Muscle layer of colon (tissue), 2 donors: ENCODE measurements around the gene CCL18.
"Not testable (repeated sequence)": the region's sequence is repeated elsewhere in the genome, so short reads cannot be mapped to it uniquely, and the experiment has no call there.

Experiments used
- H3K27ac ChIP-seq: one replicate; pipeline ENCODE4 v1.7.0; 2013; ENCODE audit warnings: low read depth, mild to moderate bottlenecking, low read length, moderate library complexity
- H3K27me3 ChIP-seq, 2 donors: one replicate each; pipeline ENCODE4 v1.7.0; 2013; ENCODE audit warnings: low read length in 2 of 2, mild to moderate bottlenecking in 2 of 2; ENCODE audit not compliant: insufficient read depth in 2 of 2, control insufficient read depth in 1 of 2
- H3K36me3 ChIP-seq: one replicate; pipeline ENCODE4 v1.7.0; 2013; ENCODE audit warnings: mild to moderate bottlenecking, low read length; ENCODE audit not compliant: insufficient read depth
- H3K4me1 ChIP-seq: one replicate; pipeline ENCODE4 v1.7.0; 2013; ENCODE audit warnings: mild to moderate bottlenecking, low read length; ENCODE audit not compliant: insufficient read depth
- H3K4me3 ChIP-seq, 2 donors: one replicate each; pipeline ENCODE4 v1.7.0; 2013; ENCODE audit warnings: low read length in 2 of 2, low read depth in 1 of 2, mild to moderate bottlenecking in 1 of 2, moderate library complexity in 1 of 2
- H3K9ac ChIP-seq: one replicate; pipeline ENCODE4 v1.7.0; 2013; ENCODE audit warnings: low read length
- H3K9me3 ChIP-seq: one replicate; pipeline ENCODE4 v1.7.0; 2013; ENCODE audit warnings: mild to moderate bottlenecking, low read length
- donor health status: abdominal sarcoma.
- donor health status: Adenocarcinoma of cecum.

The CCL18 gene

GRCh38 chr17:36106493-36106835 lies 42.4 kb downstream of the CCL18 start:
- no peaks in the 10 kb centered on the region for H3K36me3 ChIP-seq
- H3K4me1 ChIP-seq: no peaks in the 10 kb centered on the region
- H3K27me3 ChIP-seq: no peaks in the 10 kb centered on the region
- H3K9me3 ChIP-seq: no peaks in the 10 kb centered on the region
- no peak overlapping the region for H3K4me3 ChIP-seq
- H3K27ac ChIP-seq: no peak overlapping the region
- H3K9ac ChIP-seq: no peak overlapping the region

- Histone ChIP-seq H3K36me3 (no peaks in the 10 kb centered on the region), H3K9ac (no peak overlapping the region), H3K4me1 (no peaks in the 10 kb centered on the region), H3K27me3 (no peaks in the 10 kb centered on the region), H3K4me3 (no peak overlapping the region), H3K9me3 (no peaks in the 10 kb centered on the region), H3K27ac (no peak overlapping the region)
Measured at GRCh38 chr17:36107660-36108059, 43.6 kb downstream of the CCL18 start.

- not testable (repeated sequence) for H3K4me3 ChIP-seq, H3K9me3 ChIP-seq, H3K27ac ChIP-seq, H3K9ac ChIP-seq, H3K36me3 ChIP-seq, H3K4me1 ChIP-seq, H3K27me3 ChIP-seq
Measured at GRCh38 chr17:36108265-36108664, 44.2 kb downstream of the CCL18 start.

GRCh38 chr17:36111068-36111490 lies 47.0 kb downstream of the CCL18 start:
- H3K9me3 ChIP-seq: no peaks in the 10 kb centered on the region
- no peaks in the 10 kb centered on the region for H3K4me1 ChIP-seq
- H3K27ac ChIP-seq: no peak overlapping the region
- H3K4me3 ChIP-seq: no peak overlapping the region
- H3K36me3 ChIP-seq: no peaks in the 10 kb centered on the region
- no peak overlapping the region for H3K9ac ChIP-seq
- H3K27me3 ChIP-seq: no peaks in the 10 kb centered on the region

- Histone ChIP-seq H3K27ac (no peak overlapping the region), H3K36me3 (no peaks in the 10 kb centered on the region), H3K4me3 (no peak overlapping the region), H3K9ac (no peak overlapping the region), H3K27me3 (no peaks in the 10 kb centered on the region), H3K4me1 (no peaks in the 10 kb centered on the region), H3K9me3 (no peaks in the 10 kb centered on the region)
Measured at GRCh38 chr17:36112572-36112971, 48.5 kb downstream of the CCL18 start.

GRCh38 chr17:36113131-36113530 lies 49.1 kb downstream of the CCL18 start:
- H3K27ac ChIP-seq, H3K4me1 ChIP-seq, H3K9ac ChIP-seq, H3K4me3 ChIP-seq, H3K9me3 ChIP-seq, H3K27me3 ChIP-seq, H3K36me3 ChIP-seq: not testable (repeated sequence)

- H3K4me1 ChIP-seq, H3K4me3 ChIP-seq, H3K27me3 ChIP-seq, H3K36me3 ChIP-seq, H3K9ac ChIP-seq, H3K27ac ChIP-seq, H3K9me3 ChIP-seq: not testable (repeated sequence)
Measured at GRCh38 chr17:36114971-36115648, 51.0 kb downstream of the CCL18 start.

GRCh38 chr17:36115649-36115977 lies 51.5 kb downstream of the CCL18 start:
- not testable (repeated sequence) for H3K9me3 ChIP-seq, H3K27me3 ChIP-seq, H3K27ac ChIP-seq, H3K9ac ChIP-seq, H3K36me3 ChIP-seq, H3K4me3 ChIP-seq, H3K4me1 ChIP-seq

- Histone ChIP-seq H3K4me1 (no peaks in the 10 kb centered on the region), H3K36me3 (no peaks in the 10 kb centered on the region), H3K27ac (no peak overlapping the region), H3K4me3 (no peak overlapping the region), H3K27me3 (no peaks in the 10 kb centered on the region), H3K9me3 (no peaks in the 10 kb centered on the region), H3K9ac (no peak overlapping the region)
Measured at GRCh38 chr17:36117505-36118382, 53.7 kb downstream of the CCL18 start.

GRCh38 chr17:36118477-36119353 lies 54.6 kb downstream of the CCL18 start:
- no peaks in the 10 kb centered on the region for H3K9me3 ChIP-seq
- no peaks in the 10 kb centered on the region for H3K27me3 ChIP-seq
- no peak overlapping the region for H3K4me3 ChIP-seq
- H3K4me1 ChIP-seq: no peaks in the 10 kb centered on the region
- H3K9ac ChIP-seq: no peak overlapping the region
- H3K27ac ChIP-seq: no peak overlapping the region
- H3K36me3 ChIP-seq: no peaks in the 10 kb centered on the region

GRCh38 chr17:36120221-36120620 lies 56.1 kb downstream of the CCL18 start:
- Histone ChIP-seq H3K4me3 (no peak overlapping the region), H3K36me3 (no peaks in the 10 kb centered on the region), H3K9ac (no peak overlapping the region), H3K9me3 (no peaks in the 10 kb centered on the region), H3K27me3 (no peaks in the 10 kb centered on the region), H3K27ac (no peak overlapping the region), H3K4me1 (no peaks in the 10 kb centered on the region)
